Body of pancreas (tissue), 4 donors: ENCODE results near the gene NGF. TPM values are rescaled to one million over a fixed set of nuclear protein-coding genes. Genes with fewer than 3 reads are reported as not detected.

Experiments
- ATAC-seq: fragments of 150-250 bp; one replicate; pipeline ENCODE4 v1.9.1; 2016
- DNase-seq, 4 donors: peaks; one replicate each; pipeline ENCODE4 v3.0.0-alpha.2; 2019
- H3K27ac ChIP-seq, 4 donors: fragments of 200-600 bp; sonication (generic); 1 replicate in 3 of 4; 2 replicates in 1 of 4; pipeline versions ENCODE4 v1.5.1 to v1.6.1; 2016 to 2019; ENCODE audit warnings: mild to moderate bottlenecking in 1 of 4, mixed read lengths in 1 of 4, moderate library complexity in 1 of 4
- H3K27me3 ChIP-seq, 2 donors: fragments of 200-600 bp; sonication (generic); one replicate each; pipeline ENCODE4 v1.6.0; 2016; ENCODE audit warnings: mild to moderate bottlenecking in 1 of 2
- H3K36me3 ChIP-seq, 2 donors: fragments of 200-600 bp; sonication (generic); replicated peaks in 1 of 2; 2 replicates each; pipeline ENCODE4 v1.5.1; 2016; ENCODE audit warnings: low read depth in 2 of 2; ENCODE audit not compliant: insufficient read depth in 1 of 2
- H3K4me1 ChIP-seq: fragments of 200-600 bp; sonication (generic); one replicate; pipeline ENCODE4 v1.6.0; 2016
- H3K4me3 ChIP-seq, 2 donors: fragments of 200-600 bp; sonication (generic); 1 replicate in 1 of 2; 2 replicates in 1 of 2; pipeline ENCODE4 v1.5.1; 2016 to 2019
- H3K9me3 ChIP-seq, 3 donors: fragments of 200-600 bp; sonication (generic); 1 replicate in 2 of 3; 2 replicates in 1 of 3; pipeline ENCODE4 v1.5.1; 2016
- POLR2A ChIP-seq, 3 donors: fragments of 450-650 bp; IDR thresholded peaks; one replicate each; pipeline ENCODE4 v1.6.1; 2016; ENCODE audit warnings: antibody characterized with exemption in 3 of 3, mild to moderate bottlenecking in 2 of 3
- WGBS, 2 donors: methylation state at CpG; one replicate each; pipeline ENCODE4 v1.1.5; 2017; 5-methylcytosine and 5-hydroxymethylcytosine counted together
- intact Hi-C: fragments of 100-400 bp; cut with DNase I; formaldehyde crosslinking; loops from one replicate; pipeline ENCODE4 v1.15.1; 2023
- total RNA-seq, 2 donors: library from RNA; depleted of rRNA; stranded (reverse); fragments of >200 nt; gene quantifications; one replicate each; pipeline ENCODE4 v1.1.0, GENCODE V29; 2016
- TF ChIP-seq, protein P1 (sequence below), 7 experiments: fragments of 450-650 bp in 4 of 7; fragments of 200-600 bp in 3 of 7; sonication (generic) in 3 of 7; IDR thresholded peaks; one replicate each; pipeline ENCODE4 v1.5.1; 2016 to 2019; ENCODE audit warnings: antibody characterized with exemption in 7 of 7

Gene NGF
- total RNA-seq, 2 donors from 2014 or later = 3.6 TPM; not detected in 1

DNA sequence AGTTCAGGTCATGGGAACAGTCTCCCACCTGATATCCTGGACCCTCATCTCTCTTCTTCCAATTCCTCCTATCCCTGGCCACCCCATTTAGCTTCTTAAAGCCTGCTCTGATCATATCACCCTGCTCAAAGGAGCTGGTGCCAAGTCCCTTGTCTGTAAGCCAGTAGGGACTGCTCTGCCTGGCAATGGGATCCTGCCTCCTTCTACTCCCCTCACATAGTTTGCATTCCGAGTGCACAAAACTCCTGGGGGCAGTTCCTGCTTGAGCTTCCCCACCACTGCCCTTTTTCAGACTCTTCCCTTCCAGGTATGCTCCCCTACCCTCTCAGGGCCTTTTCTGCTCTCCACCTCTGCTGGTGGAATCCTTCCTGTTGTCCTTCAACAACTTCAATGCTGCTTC, 48.1 kb downstream of the NGF start:
- TF ChIP-seq, protein P1, sequence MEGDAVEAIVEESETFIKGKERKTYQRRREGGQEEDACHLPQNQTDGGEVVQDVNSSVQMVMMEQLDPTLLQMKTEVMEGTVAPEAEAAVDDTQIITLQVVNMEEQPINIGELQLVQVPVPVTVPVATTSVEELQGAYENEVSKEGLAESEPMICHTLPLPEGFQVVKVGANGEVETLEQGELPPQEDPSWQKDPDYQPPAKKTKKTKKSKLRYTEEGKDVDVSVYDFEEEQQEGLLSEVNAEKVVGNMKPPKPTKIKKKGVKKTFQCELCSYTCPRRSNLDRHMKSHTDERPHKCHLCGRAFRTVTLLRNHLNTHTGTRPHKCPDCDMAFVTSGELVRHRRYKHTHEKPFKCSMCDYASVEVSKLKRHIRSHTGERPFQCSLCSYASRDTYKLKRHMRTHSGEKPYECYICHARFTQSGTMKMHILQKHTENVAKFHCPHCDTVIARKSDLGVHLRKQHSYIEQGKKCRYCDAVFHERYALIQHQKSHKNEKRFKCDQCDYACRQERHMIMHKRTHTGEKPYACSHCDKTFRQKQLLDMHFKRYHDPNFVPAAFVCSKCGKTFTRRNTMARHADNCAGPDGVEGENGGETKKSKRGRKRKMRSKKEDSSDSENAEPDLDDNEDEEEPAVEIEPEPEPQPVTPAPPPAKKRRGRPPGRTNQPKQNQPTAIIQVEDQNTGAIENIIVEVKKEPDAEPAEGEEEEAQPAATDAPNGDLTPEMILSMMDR (IDR thresholded peaks at IDR 0.05) = no peak
- no peak for TF ChIP-seq POLR2A (IDR thresholded peaks at IDR 0.05)
- Histone ChIP-seq H3K9me3 (no peaks in the 10 kb centered on the region), H3K4me1 (no peaks in the 10 kb centered on the region), H3K27ac (no peak overlapping the region), H3K4me3 (no peak overlapping the region), H3K36me3 (no peaks in the 10 kb centered on the region), H3K27me3 (no peaks in the 10 kb centered on the region)
- intact Hi-C loops = no loop called here
- DNase-seq (no peak), ATAC-seq (no peak)
- WGBS, 2 donors = 65 to 74% methylated on average over 1 of the region's 1 CpG

DNA sequence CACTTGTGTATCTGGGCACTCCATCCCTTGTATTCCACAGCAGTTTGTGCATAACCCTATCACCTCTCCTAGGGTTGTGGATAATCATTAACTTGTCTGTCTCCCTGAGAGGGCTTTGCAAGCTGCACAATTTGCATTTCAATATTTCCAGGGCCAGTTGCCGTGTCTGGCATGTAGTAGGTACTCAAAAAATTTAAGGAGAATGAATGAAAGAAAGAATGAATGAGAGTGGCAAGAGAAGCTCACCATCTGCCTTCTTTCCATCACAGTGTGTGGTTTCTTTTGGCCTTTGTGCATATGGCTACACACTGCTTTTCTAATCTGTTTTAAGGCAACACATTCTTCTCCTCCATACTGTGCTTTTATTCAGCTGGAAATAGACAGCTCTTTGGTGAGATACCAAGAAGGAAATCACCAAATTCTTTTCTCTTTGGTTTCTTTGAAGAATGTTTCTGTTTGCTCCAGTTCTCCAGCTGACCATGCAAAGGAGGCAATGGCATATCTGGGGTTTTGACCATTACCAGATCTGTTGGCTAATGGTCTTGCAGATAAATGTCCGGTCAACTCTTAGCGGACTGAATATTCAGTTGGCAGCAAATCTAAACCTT, 49.4 kb downstream of the NGF start:
- Histone ChIP-seq H3K27ac (no peak overlapping the region), H3K9me3 (no peaks in the 10 kb centered on the region), H3K4me3 (no peak overlapping the region), H3K27me3 (no peaks in the 10 kb centered on the region), H3K4me1 (no peaks in the 10 kb centered on the region), H3K36me3 (no peaks in the 10 kb centered on the region)
- intact Hi-C loops = no loop called here
- 43 to 64% methylated on average over 3 of the region's 3 CpGs for WGBS, 2 donors
- TF ChIP-seq POLR2A (IDR thresholded peaks at IDR 0.05) = no peak
- TF ChIP-seq, protein P1 (IDR thresholded peaks at IDR 0.05) = no peak
- DNase-seq (no peak), ATAC-seq (no peak)

DNA sequence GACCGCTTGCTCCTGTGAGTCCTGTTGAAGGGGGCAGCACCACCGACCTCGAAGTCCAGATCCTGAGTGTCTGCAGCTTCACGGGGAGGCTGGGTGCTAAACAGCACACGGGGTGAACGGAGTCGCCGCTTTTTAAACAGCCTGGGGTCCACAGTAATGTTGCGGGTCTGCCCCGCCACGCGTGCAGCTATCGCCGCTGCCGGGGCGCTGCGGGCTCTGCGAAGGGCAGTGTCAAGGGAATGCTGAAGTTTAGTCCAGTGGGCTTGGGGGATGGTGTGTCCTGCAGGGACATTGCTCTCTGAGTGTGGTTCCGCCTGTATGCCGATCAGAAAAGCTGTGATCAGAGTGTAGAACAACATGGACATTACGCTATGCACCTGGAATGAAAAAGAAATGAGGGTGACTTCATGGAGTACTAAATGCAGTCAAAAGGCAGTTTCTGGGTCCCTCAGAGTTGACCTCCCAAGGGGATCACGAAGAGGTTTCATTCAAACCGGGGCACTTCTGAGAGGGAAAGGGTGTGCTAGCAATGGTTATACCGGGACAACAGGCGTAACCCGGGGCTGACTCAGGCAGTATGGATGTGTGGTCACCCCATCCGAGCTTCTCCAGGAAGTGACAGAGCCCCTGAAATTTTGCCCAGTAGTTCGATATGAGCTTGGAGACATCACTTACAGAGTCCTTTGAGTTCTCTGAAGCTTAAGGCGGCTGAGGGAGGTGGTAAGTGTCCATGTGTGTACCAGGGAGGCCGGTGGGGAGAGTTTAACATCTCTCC, 51.4 kb downstream of the NGF start:
- intact Hi-C loops = no loop called here
- Histone ChIP-seq H3K36me3 (no peaks in the 10 kb centered on the region), H3K9me3 (no peaks in the 10 kb centered on the region), H3K4me3 (no peak overlapping the region), H3K27me3 (no peaks in the 10 kb centered on the region), H3K27ac (no peak overlapping the region), H3K4me1 (no peaks in the 10 kb centered on the region)
- no peak for ATAC-seq
- WGBS, 2 donors = 86 to 87% methylated on average over 30 of the region's 30 CpGs
- no peak for TF ChIP-seq POLR2A (IDR thresholded peaks at IDR 0.05)
- no peak for DNase-seq

DNA sequence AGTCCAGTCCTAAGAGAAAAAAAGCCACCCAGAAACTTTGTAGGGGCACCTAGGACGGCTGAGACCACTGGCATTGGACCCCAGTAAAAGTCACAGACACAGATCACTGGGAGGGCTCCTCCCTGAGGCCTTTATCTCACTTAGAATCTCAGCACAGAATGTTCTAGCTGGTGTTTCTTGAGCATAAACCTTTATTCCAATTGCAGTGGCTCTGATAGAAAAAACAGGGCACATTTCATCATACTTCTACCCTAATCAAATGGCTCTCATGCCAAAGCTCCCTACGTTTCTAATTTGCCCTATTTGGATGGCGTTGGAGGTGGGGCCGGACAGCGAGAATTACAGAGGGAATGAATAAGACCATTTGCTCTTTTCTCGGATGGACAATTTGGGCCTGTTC, 53.8 kb downstream of the NGF start:
- WGBS, 2 donors = 72 to 76% methylated on average over 6 of the region's 6 CpGs
- no peak overlapping the region for H3K4me3 ChIP-seq
- H3K4me1 ChIP-seq = no peaks in the 10 kb centered on the region

DNA sequence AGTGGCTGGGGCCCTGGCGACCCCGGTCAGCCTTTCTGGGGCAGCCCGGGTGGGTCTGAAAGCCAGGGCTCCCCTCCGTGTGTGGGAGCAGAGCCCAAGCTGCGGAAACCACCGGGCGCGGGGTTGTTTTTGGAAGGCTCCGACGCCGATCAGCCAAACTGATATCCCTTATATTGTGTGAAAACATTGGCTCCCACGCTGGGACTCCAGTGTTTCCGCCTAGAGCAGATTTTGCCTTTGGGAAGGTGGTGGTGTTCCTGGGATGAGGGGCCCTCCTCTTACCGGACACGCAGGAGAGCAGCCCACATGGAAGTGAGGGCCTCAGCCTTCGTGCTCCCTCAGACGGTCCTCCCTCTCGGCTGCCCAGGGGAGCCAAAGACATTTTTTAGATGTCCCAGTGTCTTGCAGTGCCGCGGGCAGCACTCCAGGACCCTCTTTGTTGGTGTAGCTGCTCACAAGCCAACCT, 54.3 kb downstream of the NGF start:
- Histone ChIP-seq H3K27me3 (no peaks in the 10 kb centered on the region), H3K27ac (peak overlapping the region in 3 of 4 donors; percentile 8 to 63 (median 43)), H3K36me3 (no peaks in the 10 kb centered on the region), H3K4me3 (no peak overlapping the region), H3K9me3 (no peaks in the 10 kb centered on the region), H3K4me1 (no peaks in the 10 kb centered on the region)
- ATAC-seq (no peak), DNase-seq (no peak)
- intact Hi-C loops = no loop called here
- WGBS, 2 donors = 79 to 87% methylated on average over 19 to 20 of the region's 20 CpGs
- TF ChIP-seq, protein P1 (IDR thresholded peaks at IDR 0.05) = no peak

More for the DNA sequence above, 53.8 kb downstream of the NGF start:
- DNase-seq (no peak), ATAC-seq (peak; percentile 45)
- Histone ChIP-seq H3K27ac (peak overlapping the region in 3 of 4 donors; percentile 8 to 63 (median 43)), H3K27me3 (no peaks in the 10 kb centered on the region), H3K36me3 (no peaks in the 10 kb centered on the region), H3K9me3 (no peaks in the 10 kb centered on the region)
- intact Hi-C loops = no loop called here
- TF ChIP-seq, protein P1 (IDR thresholded peaks at IDR 0.05) = no peak
- no peak for TF ChIP-seq POLR2A (IDR thresholded peaks at IDR 0.05)
